ENCODE results near the gene ADAMTSL4.
"Not testable (repeated sequence)": the region's sequence is repeated elsewhere in the genome, so short reads cannot be mapped to it uniquely, and the experiment has no call there.

- peak in 1 of 2 donors; percentile 16 for TF ChIP-seq POLR2A (IDR thresholded peaks at IDR 0.05)
- TF ChIP-seq, protein P1, sequence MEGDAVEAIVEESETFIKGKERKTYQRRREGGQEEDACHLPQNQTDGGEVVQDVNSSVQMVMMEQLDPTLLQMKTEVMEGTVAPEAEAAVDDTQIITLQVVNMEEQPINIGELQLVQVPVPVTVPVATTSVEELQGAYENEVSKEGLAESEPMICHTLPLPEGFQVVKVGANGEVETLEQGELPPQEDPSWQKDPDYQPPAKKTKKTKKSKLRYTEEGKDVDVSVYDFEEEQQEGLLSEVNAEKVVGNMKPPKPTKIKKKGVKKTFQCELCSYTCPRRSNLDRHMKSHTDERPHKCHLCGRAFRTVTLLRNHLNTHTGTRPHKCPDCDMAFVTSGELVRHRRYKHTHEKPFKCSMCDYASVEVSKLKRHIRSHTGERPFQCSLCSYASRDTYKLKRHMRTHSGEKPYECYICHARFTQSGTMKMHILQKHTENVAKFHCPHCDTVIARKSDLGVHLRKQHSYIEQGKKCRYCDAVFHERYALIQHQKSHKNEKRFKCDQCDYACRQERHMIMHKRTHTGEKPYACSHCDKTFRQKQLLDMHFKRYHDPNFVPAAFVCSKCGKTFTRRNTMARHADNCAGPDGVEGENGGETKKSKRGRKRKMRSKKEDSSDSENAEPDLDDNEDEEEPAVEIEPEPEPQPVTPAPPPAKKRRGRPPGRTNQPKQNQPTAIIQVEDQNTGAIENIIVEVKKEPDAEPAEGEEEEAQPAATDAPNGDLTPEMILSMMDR (IDR thresholded peaks at IDR 0.05): not testable (repeated sequence)
- not testable (repeated sequence) for TF ChIP-seq EP300 (IDR thresholded peaks at IDR 0.05)
These were observed 24.5 kb downstream of the ADAMTSL4 start for GRCh38 chr1:150573648-150574071.

Measured in tibial nerve (tissue), 4 donors.